ENCODE measurements around the gene STK17A. TPM values are rescaled to one million over a fixed set of nuclear protein-coding genes. Genes with fewer than 3 reads are reported as not detected.

The STK17A gene
- total RNA-seq, 1 experiment from 2014 or later = 9.8 TPM

- no peak overlapping the region for H2BK15ac ChIP-seq (ENCODE audit: low read depth, low read length)
- no peaks in the 10 kb centered on the region for H3K79me1 ChIP-seq (ENCODE audit: insufficient read depth, low read depth, low read length, poor library complexity, severe bottlenecking)
- H2BK12ac ChIP-seq (ENCODE audit: insufficient read length, low read depth, low read length) = no peak overlapping the region
- peak overlapping the region; percentile 37 for H3K18ac ChIP-seq (ENCODE audit: insufficient read length, low read depth, low read length)
- no peak overlapping the region for H3K4ac ChIP-seq (ENCODE audit: low read depth, low read length)
- H3K9me3 ChIP-seq (ENCODE audit: control insufficient read depth, low read depth, low read length) = no peaks in the 10 kb centered on the region
- no peak overlapping the region for H3K56ac ChIP-seq (ENCODE audit: insufficient read length, low read depth, low read length)
- no CpG with 5 or more reads among the region's 8 CpGs for WGBS (ENCODE audit: extremely low coverage, insufficient read length, low lambda C conversion rate)
- Mint-ChIP-seq H3K27me3 (ENCODE audit: low read depth) (no peaks in the 10 kb centered on the region), H3K4me1 (peaks cover 40 to 49% of the 10 kb centered on the region in 2 experiments), H3K27ac (peak overlapping the region; percentile 84 to 98 (median 97)), H3K9me3 (no peaks in the 10 kb centered on the region), H3K4me3 (peak overlapping the region in 1 of 2 experiments; percentile 8; a peak in 1 of 5 replicates), H3K36me3 (ENCODE audit: insufficient read depth in 1 of 3, low read depth in 3 of 3) (peaks cover 28 to 59% (median 57%) of the 10 kb centered on the region in 3 experiments; a peak in 6 of 7 replicates)
- H4K8ac ChIP-seq (replicated peaks; ENCODE audit: insufficient read length, low read depth, low read length) = no peak overlapping the region
- no peak overlapping the region for H4K5ac ChIP-seq (ENCODE audit: insufficient read length, low read depth, low read length)
- H2BK5ac ChIP-seq (ENCODE audit: insufficient read length, low read length) = no peak overlapping the region
- no peak overlapping the region for H3T11ph ChIP-seq (ENCODE audit: low read length)
- no peak for DNase-seq
- no peak for TF ChIP-seq CTCF (conservative IDR thresholded peaks at IDR 0.05)
- no peak overlapping the region for H2AFZ ChIP-seq (ENCODE audit: low read length)
- peaks cover 2% of the 10 kb centered on the region; the same call in 1 of the 2 replicates for H3K79me2 ChIP-seq (ENCODE audit: insufficient read depth, low read length)
- H2BK20ac ChIP-seq (ENCODE audit: low read depth, low read length, poor library complexity, severe bottlenecking) = no peak overlapping the region
- peak overlapping the region; percentile 14; the same call in 1 of the 2 replicates for H3K14ac ChIP-seq (ENCODE audit: insufficient read depth, low read length)
- no peak overlapping the region for H3K9ac ChIP-seq (ENCODE audit: extremely low read depth, insufficient read length, low read length)
- H3K23ac ChIP-seq (ENCODE audit: insufficient read length, low read depth, low read length) = no peak overlapping the region
- H3K27ac ChIP-seq (ENCODE audit: insufficient read length, low read depth, low read length) = peak overlapping the region; percentile 89
- no peaks in the 10 kb centered on the region for H4K20me1 ChIP-seq (ENCODE audit: control insufficient read depth, insufficient read depth, insufficient read length)
- no peak overlapping the region for H2BK120ac ChIP-seq (ENCODE audit: low read depth, low read length, poor library complexity, severe bottlenecking)
- H3K27me3 ChIP-seq (ENCODE audit: insufficient read depth, low read length) = no peaks in the 10 kb centered on the region
- peaks cover 17% of the 10 kb centered on the region; the same call in 1 of the 2 replicates for H3K4me1 ChIP-seq (ENCODE audit: insufficient read depth, low read length)
- no peak overlapping the region for H4K91ac ChIP-seq (ENCODE audit: insufficient read length, low read depth, low read length)
- no peak overlapping the region for H2AK5ac ChIP-seq (ENCODE audit: insufficient read length, low read length)
- H3K4me2 ChIP-seq (ENCODE audit: insufficient read depth, insufficient read length, low read length) = no peak overlapping the region
- no peaks in the 10 kb centered on the region for H3K23me2 ChIP-seq (ENCODE audit: insufficient read length, low read depth, low read length, poor library complexity, severe bottlenecking)
Measured at GRCh38 chr7:43646603-43647338, 63.9 kb downstream of the STK17A start.

Measured in H9 (cell line).